ENCODE measurements around the gene PRKAG1. TPM values are rescaled to one million over a fixed set of nuclear protein-coding genes. Genes with fewer than 3 reads are reported as not detected.

Gene PRKAG1
- total RNA-seq, 1 donor from 2014 or later, result 51.7 TPM

- DNase-seq (ENCODE audit: low spot score), result no peak
These were observed 52.2 kb downstream of the PRKAG1 start for GRCh38 chr12:48966177-48966895.

- no peak for DNase-seq (ENCODE audit: low spot score)
These were observed 53.2 kb downstream of the PRKAG1 start for GRCh38 chr12:48965298-48965838.

GRCh38 chr12:48961801-48962200 is 56.8 kb downstream of the PRKAG1 start:
- DNase-seq (ENCODE audit: low spot score), result no peak

- no peak for DNase-seq (ENCODE audit: low spot score)
These were observed 57.2 kb downstream of the PRKAG1 start for GRCh38 chr12:48961331-48961730.

GRCh38 chr12:48960834-48961233 is 57.7 kb downstream of the PRKAG1 start:
- no peak for DNase-seq (ENCODE audit: low spot score)

GRCh38 chr12:48958049-48958388 is 60.6 kb downstream of the PRKAG1 start:
- no peak for DNase-seq (ENCODE audit: low spot score)

- peak; percentile 96 for DNase-seq (ENCODE audit: low spot score)
These were observed 61.2 kb downstream of the PRKAG1 start, which contains the start of gene ARF3 for GRCh38 chr12:48957141-48958048. ARF3 (minus strand) TSS chr12:48957487; CDS start chr12:48941095, 16,392 bp downstream.

GRCh38 chr12:48956279-48957140 is 62.1 kb downstream of the PRKAG1 start:
- peak; percentile 85 for DNase-seq (ENCODE audit: low spot score)

- no peak for DNase-seq (ENCODE audit: low spot score)
These were observed 63.6 kb downstream of the PRKAG1 start for GRCh38 chr12:48954841-48955501.

- no peak for DNase-seq (ENCODE audit: low spot score)
These were observed 64.5 kb downstream of the PRKAG1 start for GRCh38 chr12:48954061-48954460.

GRCh38 chr12:48952691-48953090 is 65.9 kb downstream of the PRKAG1 start:
- DNase-seq (ENCODE audit: low spot score), result no peak

Other genes starting within 250 kb of the PRKAG1 start
- gene ADCY6, start 229.7 kb downstream of the PRKAG1 start, total RNA-seq, result 69.9 TPM
- gene CACNB3, start 200.3 kb downstream of the PRKAG1 start, total RNA-seq, result 43.1 TPM
- 85.1 TPM for gene DDX23, start 166.6 kb downstream of the PRKAG1 start, total RNA-seq
- 14.6 TPM for gene RND1, start 152.9 kb downstream of the PRKAG1 start, total RNA-seq
- 34.6 TPM for gene FKBP11, start 93.3 kb downstream of the PRKAG1 start, total RNA-seq
- 198 TPM for gene ARF3, start 61.3 kb downstream of the PRKAG1 start, total RNA-seq
- gene WNT10B, start 47.0 kb downstream of the PRKAG1 start, total RNA-seq, result 0.58 TPM
- gene WNT1, start 40.5 kb downstream of the PRKAG1 start, total RNA-seq, result 0.29 TPM
- 0.06 TPM for gene DDN, start 19.4 kb downstream of the PRKAG1 start, total RNA-seq
- 104 TPM for gene KMT2D, start 42.0 kb upstream of the PRKAG1 start, total RNA-seq
- gene RHEBL1, start 51.2 kb upstream of the PRKAG1 start, total RNA-seq, result 0.29 TPM
- gene DHH, start 76.0 kb upstream of the PRKAG1 start, total RNA-seq, result 1.5 TPM
- gene LMBR1L, start 92.1 kb upstream of the PRKAG1 start, total RNA-seq, result 53.1 TPM
- gene TUBA1B, start 112.6 kb upstream of the PRKAG1 start, total RNA-seq, result 361 TPM
- 155 TPM for gene TUBA1A, start 170.3 kb upstream of the PRKAG1 start, total RNA-seq
- 99.4 TPM for gene TUBA1C, start 246.3 kb upstream of the PRKAG1 start, total RNA-seq